Retinal pigment epithelial cell (primary cell): ENCODE results near the gene TTC33.

Source experiments
- DNase-seq: peaks from one replicate; pipeline ENCODE4 v3.0.0-alpha.2; 2010; ENCODE audit warnings: low read depth
- H3K4me3 ChIP-seq: 2 replicates; pipeline ENCODE4 v1.5.1; 2011; ENCODE audit warnings: mild to moderate bottlenecking, low read length, control low read depth, moderate library complexity
- CTCF ChIP-seq: conservative IDR thresholded peaks from 2 replicates; pipeline ENCODE4 v1.5.1; 2011; ENCODE audit warnings: low read depth, low read length, control low read depth, inconsistent platforms

TTC33 gene

GRCh38 chr5:40540301-40540700, 215.5 kb downstream of the TTC33 start:
- no peak for DNase-seq
- TF ChIP-seq CTCF, result no peak
- H3K4me3 ChIP-seq, result no peak overlapping the region

GRCh38 chr5:40524677-40525076, 231.1 kb downstream of the TTC33 start:
- no peak for TF ChIP-seq CTCF
- DNase-seq, result no peak
- no peak overlapping the region for H3K4me3 ChIP-seq

- no peak for TF ChIP-seq CTCF
- no peak overlapping the region for H3K4me3 ChIP-seq
- no peak for DNase-seq
These were observed 233.8 kb downstream of the TTC33 start for GRCh38 chr5:40521925-40522324.

GRCh38 chr5:40521108-40521785, 234.5 kb downstream of the TTC33 start:
- TF ChIP-seq CTCF, result no peak
- no peak for DNase-seq
- H3K4me3 ChIP-seq, result no peak overlapping the region

- H3K4me3 ChIP-seq, result no peak overlapping the region
- no peak for DNase-seq
- TF ChIP-seq CTCF, result no peak
These were observed 237.3 kb downstream of the TTC33 start for GRCh38 chr5:40518485-40518917.

GRCh38 chr5:40515476-40515875, 240.3 kb downstream of the TTC33 start:
- H3K4me3 ChIP-seq, result no peak overlapping the region
- DNase-seq, result no peak
- TF ChIP-seq CTCF, result no peak

- DNase-seq, result no peak
- H3K4me3 ChIP-seq, result no peak overlapping the region
- TF ChIP-seq CTCF, result no peak
These were observed 240.8 kb downstream of the TTC33 start for GRCh38 chr5:40514976-40515375.
